IMR-90 (cell line): ENCODE data around the gene TAPBP. TPM values are rescaled to one million over a fixed set of nuclear protein-coding genes. Genes with fewer than 3 reads are reported as not detected.

Experiments
- ATAC-seq: fragments of 200-7000 bp; cut with Tn5 transposase; 2 replicates; pipeline ENCODE4 v1.9.1; 2020; ENCODE audit warnings: low read depth, mild to moderate bottlenecking, moderate library complexity
- BruUV-seq: library from RNA; stranded (reverse); fragments of 400-500 nt; replicated peaks from 2 replicates; lab custom pipeline; 2021; lab: Mats Ljungman, UMichigan
- CTCF ChIA-PET: fragments of 300-600 bp; formaldehyde crosslinking; extraction: SDS; loops from one replicate; lab custom pipeline; 2021; ENCODE audit warnings: antibody characterized with exemption; lab: Yijun Ruan, JAX
- POLR2A ChIA-PET: fragments of 300-600 bp; sonication (Branson Sonifier 250); formaldehyde crosslinking; loops from one replicate; lab custom pipeline; 2022; ENCODE audit warnings: antibody characterized with exemption; ENCODE audit not compliant: unreplicated experiment; lab: Charles Lee
- DNase-seq: peaks from one replicate; pipeline ENCODE4 v3.0.0; 2013
- H2AFZ ChIP-seq: replicated peaks from 2 replicates; pipeline ENCODE3; 2013; ENCODE audit warnings: low read length, mild to moderate bottlenecking; ENCODE audit not compliant: poor library complexity
- H2AK5ac ChIP-seq: 2 replicates; pipeline ENCODE4 v1.6.1; 2013; ENCODE audit warnings: low read depth, low read length, inconsistent platforms
- H2AK9ac ChIP-seq: replicated peaks from 2 replicates; pipeline ENCODE3; 2013; ENCODE audit warnings: mild to moderate bottlenecking, low read depth, low read length, moderate library complexity; ENCODE audit not compliant: poor library complexity
- H2BK120ac ChIP-seq: 2 replicates; pipeline ENCODE4 v1.6.1; 2013; ENCODE audit warnings: low read depth, low read length, inconsistent platforms
- H2BK15ac ChIP-seq: 3 replicates; pipeline ENCODE4 v1.6.1; 2013; ENCODE audit warnings: low read depth, low read length, inconsistent platforms
- H2BK20ac ChIP-seq: 2 replicates; pipeline ENCODE4 v1.6.1; 2013; ENCODE audit warnings: low read depth, mild to moderate bottlenecking, inconsistent platforms, low read length, moderate library complexity
- H2BK5ac ChIP-seq: 2 replicates; pipeline ENCODE4 v1.6.1; 2013; ENCODE audit warnings: mild to moderate bottlenecking, low read depth, low read length, inconsistent platforms; ENCODE audit not compliant: poor library complexity, severe bottlenecking
- H3K14ac ChIP-seq: replicated peaks from 2 replicates; pipeline ENCODE4 v1.6.1; 2013; ENCODE audit warnings: low read depth, low read length, inconsistent platforms
- H3K18ac ChIP-seq: 2 replicates; pipeline ENCODE4 v1.6.1; 2013; ENCODE audit warnings: low read depth, low read length, control low read depth
- H3K23ac ChIP-seq: 2 replicates; pipeline ENCODE4 v1.6.1; 2013; ENCODE audit warnings: low read depth, low read length, inconsistent platforms
- H3K27ac ChIP-seq: 2 replicates; pipeline ENCODE4 v1.5.1; 2013; ENCODE audit warnings: mild to moderate bottlenecking, control low read depth, low read length; ENCODE audit not compliant: insufficient read depth
- H3K27me3 ChIP-seq: 2 replicates; pipeline ENCODE4 v1.6.1; 2013; ENCODE audit warnings: low read length; ENCODE audit not compliant: control insufficient read depth, insufficient read depth
- H3K36me3 ChIP-seq: 2 replicates; pipeline ENCODE4 v1.6.1; 2013; ENCODE audit warnings: low read length, mixed read lengths; ENCODE audit not compliant: control insufficient read depth, insufficient read depth
- H3K4ac ChIP-seq: 2 replicates; pipeline ENCODE4 v1.6.1; 2013; ENCODE audit warnings: low read depth, low read length, inconsistent platforms
- H3K4me1 ChIP-seq: 2 replicates; pipeline ENCODE4 v1.6.1; 2013; ENCODE audit warnings: low read length, mixed read lengths; ENCODE audit not compliant: control insufficient read depth, insufficient read depth
- H3K4me2 ChIP-seq: 2 replicates; pipeline ENCODE4 v1.6.1; 2013; ENCODE audit warnings: low read depth, mild to moderate bottlenecking, control low read depth, low read length, moderate library complexity
- H3K4me3 ChIP-seq: 2 replicates; pipeline ENCODE4 v1.5.1; 2013; ENCODE audit warnings: low read depth, mild to moderate bottlenecking, control low read depth, low read length, moderate library complexity; ENCODE audit not compliant: insufficient read depth
- H3K56ac ChIP-seq: 2 replicates; pipeline ENCODE4 v1.6.1; 2013; ENCODE audit warnings: low read length, inconsistent platforms; ENCODE audit not compliant: insufficient read depth; ENCODE audit errors: extremely low read depth
- H3K79me1 ChIP-seq, 2 experiments: 2 replicates each; pipeline ENCODE4 v1.6.1; 2013; ENCODE audit warnings: low read length in 2 of 2, inconsistent platforms in 1 of 2, low read depth in 1 of 2
- H3K9ac ChIP-seq: 2 replicates; pipeline ENCODE4 v1.6.1; 2013; ENCODE audit warnings: low read depth, low read length, control low read depth
- H3K9me1 ChIP-seq: 2 replicates; pipeline ENCODE4 v1.6.1; 2013; ENCODE audit warnings: low read length, inconsistent platforms; ENCODE audit not compliant: insufficient read depth
- H3K9me3 ChIP-seq: 2 replicates; pipeline ENCODE4 v1.6.1; 2013; ENCODE audit warnings: low read length; ENCODE audit not compliant: control insufficient read depth, insufficient read depth
- H4K20me1 ChIP-seq: 2 replicates; pipeline ENCODE4 v1.6.1; 2013; ENCODE audit warnings: low read length, inconsistent platforms; ENCODE audit not compliant: insufficient read depth
- H4K5ac ChIP-seq: 2 replicates; pipeline ENCODE4 v1.6.1; 2013; ENCODE audit warnings: mild to moderate bottlenecking, low read depth, low read length, control low read depth
- H4K8ac ChIP-seq, 2 experiments: 2 replicates each; pipeline ENCODE4 v1.6.1; 2013; ENCODE audit warnings: low read depth in 2 of 2, low read length in 2 of 2, control low read depth in 1 of 2, inconsistent platforms in 1 of 2
- H4K91ac ChIP-seq: 2 replicates; pipeline ENCODE4 v1.6.1; 2013; ENCODE audit warnings: low read depth, low read length, inconsistent platforms; ENCODE audit not compliant: insufficient read depth
- BHLHE40 ChIP-seq: fragments of 150-350 bp; IDR thresholded peaks from 2 replicates; pipeline ENCODE4 v1.6.1; 2016; ENCODE audit warnings: mild to moderate bottlenecking, low read depth, low read length
- CEBPB ChIP-seq: IDR thresholded peaks from 2 replicates; pipeline ENCODE4 v1.6.1; 2012; ENCODE audit warnings: low read depth, low read length, improper control_type of control experiment
- CHD1 ChIP-seq: IDR thresholded peaks from 2 replicates; pipeline ENCODE4 v1.6.1; 2012; ENCODE audit warnings: low read depth, low read length, improper control_type of control experiment
- CTCF ChIP-seq: conservative IDR thresholded peaks from 2 replicates; pipeline ENCODE4 v1.5.1; 2012; ENCODE audit warnings: mild to moderate bottlenecking, low read depth, low read length, improper control_type of control experiment
- ELK1 ChIP-seq: fragments of 150-350 bp; IDR thresholded peaks from 2 replicates; pipeline ENCODE4 v1.6.1; 2016; ENCODE audit warnings: low read depth, mild to moderate bottlenecking, low read length, moderate library complexity, borderline replicate concordance
- FOS ChIP-seq: fragments of 150-350 bp; IDR thresholded peaks from 2 replicates; pipeline ENCODE4 v1.6.1; 2016; ENCODE audit warnings: low read depth, low read length
- MAFK ChIP-seq: IDR thresholded peaks from 2 replicates; pipeline ENCODE4 v1.6.1; 2012; ENCODE audit warnings: low read depth, low read length, improper control_type of control experiment
- MAZ ChIP-seq: IDR thresholded peaks from 2 replicates; pipeline ENCODE4 v1.6.1; 2012; ENCODE audit warnings: low read depth, mild to moderate bottlenecking, low read length, improper control_type of control experiment, moderate library complexity, borderline replicate concordance
- MXI1 ChIP-seq: IDR thresholded peaks from 2 replicates; pipeline ENCODE4 v1.6.1; 2012; ENCODE audit warnings: low read depth, mild to moderate bottlenecking, low read length, moderate library complexity, borderline replicate concordance
- NFE2L2 ChIP-seq: fragments of 150-350 bp; IDR thresholded peaks from 2 replicates; pipeline ENCODE4 v1.6.1; 2016; ENCODE audit warnings: low read depth, mild to moderate bottlenecking, low read length
- POLR2A ChIP-seq: IDR thresholded peaks from 2 replicates; pipeline ENCODE4 v1.6.1; 2012; ENCODE audit warnings: mild to moderate bottlenecking, low read depth, low read length
- RAD21 ChIP-seq: IDR thresholded peaks from 2 replicates; pipeline ENCODE4 v1.6.1; 2012; ENCODE audit warnings: low read length, improper control_type of control experiment
- RCOR1 ChIP-seq: IDR thresholded peaks from 2 replicates; pipeline ENCODE4 v1.6.1; 2012; ENCODE audit warnings: mild to moderate bottlenecking, low read length, improper control_type of control experiment; ENCODE audit not compliant: insufficient replicate concordance
- RFX5 ChIP-seq: IDR thresholded peaks from 2 replicates; pipeline ENCODE4 v1.8.0; 2012; ENCODE audit warnings: low read depth, mild to moderate bottlenecking, low read length, moderate library complexity
- SMC3 ChIP-seq: fragments of 150-350 bp; IDR thresholded peaks from 2 replicates; pipeline ENCODE4 v1.6.1; 2016; ENCODE audit warnings: low read depth, mild to moderate bottlenecking, antibody characterized with exemption, low read length, moderate library complexity
- dilution Hi-C: fragments of 300-500 bp; cut with HindIII; formaldehyde crosslinking; loops from one replicate; pipeline ENCODE4 v1.14.3; 2018; ENCODE audit warnings: low sequenced_read_pairs; ENCODE audit not compliant: unreplicated experiment
- in situ Hi-C: fragments of 300-500 bp; cut with MboI; formaldehyde crosslinking; loops from 3 replicates; pipeline ENCODE4 v1.14.3; 2019; ENCODE audit warnings: low sequenced_read_pairs, inconsistent platforms, mixed read lengths
- intact Hi-C: fragments of 100-400 bp; cut with micrococcal nuclease; formaldehyde crosslinking; loops from 2 replicates; pipeline ENCODE4 v1.10.0; 2022
- polyA plus RNA-seq, 3 experiments: library from polyadenylated mRNA; depleted of rRNA; stranded (reverse); fragments of >200 nt; gene quantifications; 2 replicates each; pipeline ENCODE4 v1.2.3, GENCODE V29; 2012; ENCODE audit warnings: low replicate concordance in 1 of 3
- total RNA-seq: library from RNA; depleted of rRNA; stranded (reverse); fragments of >200 nt; gene quantifications from 2 replicates; pipeline ENCODE4 v1.2.3, GENCODE V29; 2012
- TF ChIP-seq, protein P1 (sequence below): fragments of 150-350 bp; IDR thresholded peaks from 2 replicates; pipeline ENCODE4 v1.6.1; 2017; ENCODE audit warnings: mild to moderate bottlenecking, antibody characterized with exemption, low read length, low read depth

TAPBP gene
- total and polyA plus RNA-seq, 2 of the 4 experiments (the other 2 are of a cell fraction) = 13.1 to 63.3 TPM

DNA sequence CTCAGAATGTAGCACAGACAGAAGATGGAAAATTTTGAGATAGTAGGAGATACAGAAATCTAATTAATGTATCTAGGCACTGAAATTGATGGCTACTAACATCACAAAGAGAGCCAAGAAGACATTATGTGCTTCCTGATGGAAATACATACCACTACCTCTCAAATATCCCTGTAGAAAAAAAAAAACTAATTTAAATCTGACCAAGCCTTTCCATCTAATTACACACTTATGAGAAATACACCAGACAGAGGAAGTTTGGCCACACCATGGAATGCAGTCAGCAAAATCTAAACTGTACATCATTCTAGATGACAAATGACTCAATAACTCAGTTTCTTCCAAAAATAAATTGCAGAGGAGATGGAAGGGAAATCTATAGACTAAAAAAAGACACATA, 61.1 kb downstream of the TAPBP start:
- H4K91ac ChIP-seq = no peak overlapping the region
- no peak overlapping the region for H3K9ac ChIP-seq
- no peak overlapping the region for H2BK5ac ChIP-seq
- no peak overlapping the region for H3K4ac ChIP-seq
- no peak overlapping the region for H2AK5ac ChIP-seq
- H4K5ac ChIP-seq = no peak overlapping the region
- H3K9me3 ChIP-seq = no peaks in the 10 kb centered on the region
- no peak overlapping the region for H2BK20ac ChIP-seq
- H3K14ac ChIP-seq = no peak overlapping the region
- DNase-seq (no peak), ATAC-seq (no peak)
- POLR2A ChIA-PET = no interaction called here
- no peak overlapping the region for H3K23ac ChIP-seq
- peaks cover 3% of the 10 kb centered on the region; the same call in 1 of the 2 replicates for H4K20me1 ChIP-seq
- no peak overlapping the region for H2AFZ ChIP-seq
- no peak overlapping the region for H3K4me3 ChIP-seq
- intact Hi-C loops (no loop called here), in situ Hi-C loops (no loop called here), dilution Hi-C loops (no loop called here)
- peaks cover 11% of the 10 kb centered on the region; the same call in 1 of the 2 replicates for H3K36me3 ChIP-seq
- BruUV-seq = no TSS peak
- H3K56ac ChIP-seq = no peak overlapping the region
- H2BK120ac ChIP-seq = no peak overlapping the region
- peaks cover 11% of the 10 kb centered on the region for H3K9me1 ChIP-seq
- no peaks in the 10 kb centered on the region for H3K27me3 ChIP-seq
- peaks cover 12% of the 10 kb centered on the region for H3K4me1 ChIP-seq
- H3K27ac ChIP-seq = no peak overlapping the region
- H2AK9ac ChIP-seq = no peak overlapping the region
- H3K18ac ChIP-seq = no peak overlapping the region
- no peak overlapping the region for H4K8ac ChIP-seq
- CTCF ChIA-PET = no interaction called here
- H3K79me1 ChIP-seq = peaks cover 3 to 35% of the 10 kb centered on the region in 2 experiments; a peak in 3 of 4 replicates
- no peak for TF ChIP-seq NFE2L2
- TF ChIP-seq BHLHE40 = no peak
- TF ChIP-seq MXI1 = no peak
- TF ChIP-seq CEBPB = no peak
- TF ChIP-seq RCOR1 = no peak
- TF ChIP-seq RAD21 = no peak
- no peak for TF ChIP-seq SMC3
- TF ChIP-seq, protein P1, sequence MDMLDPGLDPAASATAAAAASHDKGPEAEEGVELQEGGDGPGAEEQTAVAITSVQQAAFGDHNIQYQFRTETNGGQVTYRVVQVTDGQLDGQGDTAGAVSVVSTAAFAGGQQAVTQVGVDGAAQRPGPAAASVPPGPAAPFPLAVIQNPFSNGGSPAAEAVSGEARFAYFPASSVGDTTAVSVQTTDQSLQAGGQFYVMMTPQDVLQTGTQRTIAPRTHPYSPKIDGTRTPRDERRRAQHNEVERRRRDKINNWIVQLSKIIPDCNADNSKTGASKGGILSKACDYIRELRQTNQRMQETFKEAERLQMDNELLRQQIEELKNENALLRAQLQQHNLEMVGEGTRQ = no peak
- no peak for TF ChIP-seq CHD1
- TF ChIP-seq FOS = no peak
- TF ChIP-seq MAFK = no peak
- TF ChIP-seq CTCF = no peak
- no peak for TF ChIP-seq ELK1
- no peak for TF ChIP-seq MAZ
- TF ChIP-seq POLR2A = no peak
- no peak for TF ChIP-seq RFX5
- no peak overlapping the region for H2BK15ac ChIP-seq
- H3K4me2 ChIP-seq = no peak overlapping the region
